Loucy (cell line): ENCODE data around the gene WDR93.

ENCODE experiments used
- H2AFZ ChIP-seq: fragments of 200-600 bp; sonication (generic); 2 replicates; pipeline ENCODE4 v1.6.0; 2016; ENCODE audit warnings: antibody characterized with exemption, mild to moderate bottlenecking, low read length, moderate library complexity
- H3F3A ChIP-seq: fragments of 200-600 bp; 2 replicates; pipeline ENCODE4 v1.6.0; 2016; ENCODE audit warnings: antibody characterized with exemption, low read depth, mild to moderate bottlenecking
- H3K27me3 ChIP-seq: fragments of 200-600 bp; sonication (generic); 2 replicates; pipeline ENCODE4 v1.6.1; 2014; ENCODE audit warnings: low read length, mild to moderate bottlenecking; ENCODE audit not compliant: insufficient read depth, poor library complexity, severe bottlenecking
- H3K36me3 ChIP-seq: fragments of 200-600 bp; sonication (generic); 2 replicates; pipeline ENCODE4 v1.6.1; 2016; ENCODE audit warnings: low read length; ENCODE audit not compliant: insufficient read depth
- H3K4me1 ChIP-seq: fragments of 200-600 bp; sonication (generic); 2 replicates; pipeline ENCODE4 v1.5.1; 2014; ENCODE audit warnings: low read length, mild to moderate bottlenecking; ENCODE audit not compliant: insufficient read depth, poor library complexity, severe bottlenecking
- H3K4me2 ChIP-seq: fragments of 200-600 bp; sonication (generic); 2 replicates; pipeline ENCODE4 v1.6.0; 2014; ENCODE audit warnings: antibody characterized with exemption, low read length, low read depth, mild to moderate bottlenecking; ENCODE audit not compliant: poor library complexity, severe bottlenecking
- H3K4me3 ChIP-seq: fragments of 200-600 bp; sonication (generic); 2 replicates; pipeline ENCODE4 v1.5.1; 2014; ENCODE audit warnings: low read length, mild to moderate bottlenecking, mixed read lengths; ENCODE audit not compliant: poor library complexity, severe bottlenecking
- H3K79me2 ChIP-seq: fragments of 200-600 bp; sonication (generic); 2 replicates; pipeline ENCODE4 v1.6.1; 2014; ENCODE audit warnings: low read length; ENCODE audit not compliant: insufficient read depth
- H3K9ac ChIP-seq: fragments of 200-600 bp; sonication (generic); 2 replicates; pipeline ENCODE4 v1.6.0; 2014; ENCODE audit warnings: mild to moderate bottlenecking, low read depth, low read length, moderate library complexity; ENCODE audit not compliant: poor library complexity, severe bottlenecking
- H3K9me2 ChIP-seq: fragments of 200-600 bp; sonication (generic); replicated peaks from 2 replicates; pipeline ENCODE4 v1.6.1; 2016; ENCODE audit warnings: low read depth, low read length, mixed read lengths
- H3K9me3 ChIP-seq: fragments of 200-600 bp; sonication (generic); 2 replicates; pipeline ENCODE4 v1.6.1; 2014; ENCODE audit warnings: mild to moderate bottlenecking, antibody characterized with exemption, low read length, low read depth; ENCODE audit not compliant: insufficient read depth
- H4K20me1 ChIP-seq: fragments of 200-600 bp; sonication (generic); 2 replicates; pipeline ENCODE4 v1.6.0; 2014; ENCODE audit warnings: antibody characterized with exemption, low read length, mild to moderate bottlenecking; ENCODE audit not compliant: insufficient read depth, poor library complexity, severe bottlenecking
- EZH2phosphoT487 ChIP-seq: fragments of 200-600 bp; IDR thresholded peaks from 2 replicates; pipeline ENCODE4 v1.6.1; 2018; ENCODE audit warnings: antibody characterized with exemption, mild to moderate bottlenecking, moderate library complexity, borderline replicate concordance
- TF ChIP-seq, protein P1 (sequence below): fragments of 200-600 bp; sonication (generic); conservative IDR thresholded peaks from 2 replicates; pipeline ENCODE4 v1.5.1; 2014; ENCODE audit warnings: mild to moderate bottlenecking, antibody characterized with exemption, low read length

WDR93 gene

GRCh38 chr15:89783111-89783860, 92.7 kb downstream of the WDR93 start:
- H3K4me2 ChIP-seq = no peak overlapping the region
- H3K4me1 ChIP-seq = no peaks in the 10 kb centered on the region
- no peaks in the 10 kb centered on the region for H3K9me2 ChIP-seq
- no peak for TF ChIP-seq EZH2phosphoT487
- TF ChIP-seq, protein P1, sequence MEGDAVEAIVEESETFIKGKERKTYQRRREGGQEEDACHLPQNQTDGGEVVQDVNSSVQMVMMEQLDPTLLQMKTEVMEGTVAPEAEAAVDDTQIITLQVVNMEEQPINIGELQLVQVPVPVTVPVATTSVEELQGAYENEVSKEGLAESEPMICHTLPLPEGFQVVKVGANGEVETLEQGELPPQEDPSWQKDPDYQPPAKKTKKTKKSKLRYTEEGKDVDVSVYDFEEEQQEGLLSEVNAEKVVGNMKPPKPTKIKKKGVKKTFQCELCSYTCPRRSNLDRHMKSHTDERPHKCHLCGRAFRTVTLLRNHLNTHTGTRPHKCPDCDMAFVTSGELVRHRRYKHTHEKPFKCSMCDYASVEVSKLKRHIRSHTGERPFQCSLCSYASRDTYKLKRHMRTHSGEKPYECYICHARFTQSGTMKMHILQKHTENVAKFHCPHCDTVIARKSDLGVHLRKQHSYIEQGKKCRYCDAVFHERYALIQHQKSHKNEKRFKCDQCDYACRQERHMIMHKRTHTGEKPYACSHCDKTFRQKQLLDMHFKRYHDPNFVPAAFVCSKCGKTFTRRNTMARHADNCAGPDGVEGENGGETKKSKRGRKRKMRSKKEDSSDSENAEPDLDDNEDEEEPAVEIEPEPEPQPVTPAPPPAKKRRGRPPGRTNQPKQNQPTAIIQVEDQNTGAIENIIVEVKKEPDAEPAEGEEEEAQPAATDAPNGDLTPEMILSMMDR = no peak
- H3K9ac ChIP-seq = no peak overlapping the region
- no peaks in the 10 kb centered on the region for H3K9me3 ChIP-seq
- H3K36me3 ChIP-seq = no peaks in the 10 kb centered on the region
- no peaks in the 10 kb centered on the region for H4K20me1 ChIP-seq
- 0 out of 2 replicates have a peak overlapping the region, but pooled peaks have one; percentile 33 for H2AFZ ChIP-seq
- no peaks in the 10 kb centered on the region for H3K27me3 ChIP-seq
- H3K4me3 ChIP-seq = no peak overlapping the region
- H3K79me2 ChIP-seq = no peaks in the 10 kb centered on the region
- no peaks in the 10 kb centered on the region for H3F3A ChIP-seq

DNA sequence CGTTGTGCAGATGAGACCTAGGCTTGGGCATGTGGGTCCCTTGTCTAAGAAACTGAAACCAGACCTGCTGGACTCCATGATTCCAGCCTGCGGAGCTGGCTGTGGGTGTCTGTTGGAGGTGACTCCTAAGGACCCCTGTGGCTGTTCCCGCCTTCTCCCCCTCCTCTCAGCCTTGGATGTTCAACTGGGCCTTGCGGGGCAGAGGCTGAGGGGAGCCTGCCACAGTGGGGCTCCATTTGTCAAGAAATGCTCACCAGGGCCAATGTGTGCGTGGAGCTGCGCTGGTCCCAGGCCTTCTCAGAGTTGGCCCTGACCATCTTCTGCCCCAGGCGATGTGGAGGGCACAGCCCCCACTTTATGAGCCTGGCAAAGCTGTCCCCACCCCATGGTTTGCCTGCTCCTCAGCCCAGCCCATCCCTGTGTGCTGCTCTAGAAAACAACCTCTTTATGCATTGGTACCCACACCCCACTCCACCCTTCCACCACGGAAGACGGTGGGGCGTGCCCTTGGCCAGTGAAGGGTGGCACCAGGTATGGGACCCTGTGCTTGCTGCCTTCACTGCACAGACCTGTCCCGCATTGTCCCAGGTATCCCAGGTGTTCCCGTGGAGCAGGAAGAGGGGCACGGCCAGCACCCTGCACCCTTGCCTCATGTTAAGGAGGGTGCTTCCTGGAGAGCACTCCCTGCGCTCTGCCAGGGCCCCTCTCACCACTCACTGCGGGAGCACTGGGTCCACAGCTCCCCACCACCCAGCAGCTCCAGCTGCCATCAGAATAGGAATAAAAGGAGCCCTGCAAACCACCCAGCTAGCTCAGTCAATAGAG, 93.5 kb downstream of the WDR93 start:
- Histone ChIP-seq H3K36me3 (no peaks in the 10 kb centered on the region), H2AFZ (no peak overlapping the region), H3K4me3 (no peak overlapping the region), H3K9me3 (no peaks in the 10 kb centered on the region), H4K20me1 (no peaks in the 10 kb centered on the region), H3K4me2 (no peak overlapping the region), H3K9me2 (no peaks in the 10 kb centered on the region), H3K4me1 (no peaks in the 10 kb centered on the region), H3K9ac (no peak overlapping the region), H3K27me3 (no peaks in the 10 kb centered on the region), H3F3A (no peaks in the 10 kb centered on the region), H3K79me2 (no peaks in the 10 kb centered on the region)
- TF ChIP-seq EZH2phosphoT487 = no peak
- TF ChIP-seq, protein P1 = no peak

- Histone ChIP-seq H3K9me3 (no peaks in the 10 kb centered on the region), H2AFZ (no peak overlapping the region), H3K36me3 (no peaks in the 10 kb centered on the region), H3K9ac (no peak overlapping the region), H3K79me2 (no peaks in the 10 kb centered on the region), H3K4me1 (no peaks in the 10 kb centered on the region), H3K4me3 (no peak overlapping the region), H3F3A (no peaks in the 10 kb centered on the region), H3K9me2 (no peaks in the 10 kb centered on the region), H4K20me1 (no peaks in the 10 kb centered on the region), H3K27me3 (no peaks in the 10 kb centered on the region), H3K4me2 (no peak overlapping the region)
- TF ChIP-seq EZH2phosphoT487 = no peak
- TF ChIP-seq, protein P1 = no peak
These were observed 94.0 kb downstream of the WDR93 start for GRCh38 chr15:89784686-89784960.
